ENCODE data around the gene SPPL3.
"Not testable (repeated sequence)": the region's sequence is repeated elsewhere in the genome, so short reads cannot be mapped to it uniquely, and the experiment has no call there.

The SPPL3 gene

GRCh38 chr12:120842595-120842994 is 61.6 kb downstream of the SPPL3 start:
- DNase-seq (ENCODE audit: low read depth), result no peak

DNA sequence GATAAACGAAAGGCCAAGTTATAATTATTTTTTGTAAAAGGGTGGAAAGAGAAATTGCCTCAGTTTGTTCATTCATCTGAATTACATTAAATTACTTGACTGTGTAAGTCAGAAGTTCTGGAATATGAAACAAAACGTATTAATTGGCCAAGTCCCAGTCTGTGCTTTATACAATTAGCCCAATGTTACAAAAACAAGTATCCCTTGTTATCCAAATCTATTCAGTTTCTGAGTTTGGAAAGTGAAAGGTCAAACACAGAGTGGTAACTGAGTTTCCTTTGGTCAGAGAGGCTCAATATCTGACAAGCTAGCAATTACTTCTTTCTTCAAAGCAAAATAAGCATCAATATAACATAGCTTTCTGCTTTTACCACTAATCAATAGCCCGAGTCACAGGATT is 62.6 kb downstream of the SPPL3 start:
- no peak for DNase-seq (ENCODE audit: low read depth)

- no peak for DNase-seq (ENCODE audit: low read depth)
Measured at GRCh38 chr12:120839503-120839902, 64.7 kb downstream of the SPPL3 start.

DNA sequence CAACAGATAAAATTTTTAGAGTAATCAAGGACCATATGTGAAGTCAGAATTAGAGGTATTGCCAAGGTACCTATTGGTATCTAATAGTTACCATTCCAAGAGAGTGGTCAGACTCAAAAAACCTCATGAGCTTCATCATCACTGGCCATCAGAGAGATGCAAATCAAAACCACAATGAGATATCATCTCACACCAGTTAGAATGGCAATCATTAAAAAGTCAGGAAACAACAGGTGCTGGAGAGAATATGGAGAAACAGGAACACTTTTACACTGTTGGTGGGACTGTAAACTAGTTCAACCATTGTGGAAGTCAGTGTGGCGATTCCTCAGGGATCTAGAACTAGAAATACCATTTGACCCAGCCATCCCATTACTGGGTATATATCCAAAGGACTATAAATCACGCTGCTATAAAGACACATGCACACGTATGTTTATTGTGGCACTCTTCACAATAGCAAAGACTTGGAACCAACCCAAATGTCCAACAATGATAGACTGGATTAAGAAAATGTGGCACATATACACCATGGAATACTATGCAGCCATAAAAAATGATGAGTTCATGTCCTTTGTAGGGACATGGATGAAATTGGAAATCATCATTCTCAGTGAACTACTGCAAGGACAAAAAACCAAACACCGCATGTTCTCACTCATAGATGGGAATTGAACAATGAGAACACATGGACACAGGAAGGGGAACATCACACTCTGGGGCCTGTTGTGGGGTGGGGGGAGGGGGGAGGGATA is 65.4 kb downstream of the SPPL3 start:
- not testable (repeated sequence) for DNase-seq (ENCODE audit: low read depth)

DNA sequence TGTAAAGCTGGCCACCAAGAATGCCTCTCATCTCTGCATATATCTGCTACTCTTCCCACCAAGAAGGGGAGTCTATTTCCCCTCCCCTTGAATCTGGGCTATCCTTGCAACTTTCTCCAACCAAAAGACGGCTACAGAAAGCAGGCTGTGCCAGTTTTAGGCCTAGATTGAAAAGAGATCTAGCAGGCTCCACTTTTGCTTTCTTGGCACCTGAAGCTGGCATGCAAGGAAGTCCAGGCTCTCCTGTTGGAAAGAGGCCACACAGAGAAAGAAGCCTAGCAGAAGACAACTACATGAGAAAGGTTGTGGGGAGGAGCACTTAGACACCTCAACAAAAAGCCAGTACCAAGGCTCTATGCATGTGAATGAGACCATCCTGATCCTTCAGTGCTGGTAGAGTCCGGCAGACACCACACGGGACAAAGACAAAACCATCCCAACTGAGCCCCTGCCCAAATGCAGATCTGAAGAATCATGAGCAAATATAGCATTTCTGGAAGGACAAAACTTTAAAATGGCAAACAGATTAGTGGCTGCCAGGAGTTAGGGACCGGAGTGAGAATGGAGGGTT is 68.0 kb downstream of the SPPL3 start:
- no peak for DNase-seq (ENCODE audit: low read depth)

GRCh38 chr12:120835657-120836056 is 68.5 kb downstream of the SPPL3 start:
- DNase-seq (ENCODE audit: low read depth), result no peak

DNA sequence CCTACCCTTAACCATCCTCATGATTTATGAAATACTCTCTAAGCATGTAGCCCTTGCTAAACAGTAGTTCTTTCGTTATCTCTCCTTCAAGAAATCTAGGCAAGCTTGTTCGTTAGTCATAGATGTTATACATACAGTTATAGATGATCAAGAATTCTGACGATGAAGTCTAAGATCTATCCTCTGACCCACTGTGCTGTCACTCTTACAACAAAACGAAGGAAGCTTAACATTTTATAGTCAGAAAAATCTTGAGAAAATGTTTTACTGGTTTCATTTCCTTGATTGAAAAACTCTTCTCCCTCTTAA is 68.9 kb downstream of the SPPL3 start:
- no peak for DNase-seq (ENCODE audit: low read depth)

DNA sequence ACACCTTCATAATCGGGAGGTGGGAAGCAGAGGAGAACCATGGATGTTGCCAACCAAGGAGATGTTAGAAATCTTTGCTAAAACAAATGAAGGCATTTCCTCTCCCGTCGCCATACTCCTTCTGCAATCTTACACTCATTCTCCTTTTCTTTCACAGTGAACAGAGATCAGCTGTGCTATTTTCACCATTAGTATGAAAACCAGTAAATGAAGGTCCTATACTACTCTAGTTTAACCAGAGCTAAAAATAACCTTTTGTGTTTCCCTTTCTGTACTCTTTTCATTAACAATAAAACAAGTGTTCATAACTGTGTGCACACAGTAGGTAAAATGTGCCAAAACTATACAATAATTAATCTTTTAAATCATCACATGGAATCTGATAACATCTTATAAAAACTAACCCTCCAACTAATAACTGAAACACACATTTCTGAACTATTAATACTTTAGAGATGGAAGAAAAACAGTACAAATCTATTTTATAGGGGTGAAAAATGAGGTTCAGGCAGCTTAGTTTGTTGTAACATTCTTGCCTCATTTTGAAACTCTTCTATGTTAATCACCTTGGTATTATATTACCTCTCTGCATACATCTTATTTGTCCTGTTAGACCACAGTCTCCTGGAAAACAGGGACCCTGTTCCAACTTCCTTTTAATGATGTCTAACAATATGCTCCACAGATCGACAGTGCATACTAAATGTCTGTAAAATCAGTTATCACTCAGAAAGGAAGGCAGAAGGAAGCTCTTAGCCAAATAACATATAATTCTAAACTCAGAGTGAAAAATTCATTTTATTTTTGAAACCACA is 69.5 kb downstream of the SPPL3 start:
- no peak for DNase-seq (ENCODE audit: low read depth)

DNA sequence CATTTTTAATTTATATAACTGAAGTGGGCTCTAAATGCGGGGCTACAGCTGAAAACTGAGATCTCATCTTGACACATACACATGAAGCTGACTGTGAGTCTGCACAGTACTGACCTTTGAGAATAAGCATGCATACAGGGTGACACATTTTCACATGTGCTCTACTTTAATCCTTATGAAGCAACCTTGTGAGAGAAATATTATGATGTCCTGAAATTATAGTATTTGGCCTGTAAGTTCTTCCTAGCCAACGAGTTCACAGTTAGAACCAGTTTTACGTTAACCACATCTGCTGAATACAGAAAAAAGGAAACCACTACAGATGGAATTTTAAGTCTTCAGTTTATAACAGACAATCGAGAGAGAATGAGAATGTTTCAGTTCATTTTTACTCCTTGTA is 70.3 kb downstream of the SPPL3 start:
- no peak for DNase-seq (ENCODE audit: low read depth)

DNA sequence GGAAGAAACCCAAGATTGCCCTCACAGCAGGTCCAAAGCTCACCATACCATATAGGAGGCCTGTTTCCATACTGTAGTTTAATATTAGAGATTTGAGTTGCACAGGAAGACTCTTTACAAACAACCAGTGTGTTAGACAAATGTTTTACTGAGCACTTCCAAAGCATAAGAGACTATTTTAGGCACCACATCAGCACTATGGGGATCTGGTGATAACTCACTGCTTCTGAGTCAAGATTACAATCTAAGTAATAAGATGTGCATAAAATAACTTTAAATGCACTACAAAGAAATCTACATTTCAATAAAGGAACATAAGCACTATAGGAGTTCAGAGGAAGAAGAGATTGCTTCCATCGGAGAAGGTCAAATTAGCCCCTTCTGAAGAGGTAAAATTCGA is 71.4 kb downstream of the SPPL3 start:
- no peak for DNase-seq (ENCODE audit: low read depth)

- no peak for DNase-seq (ENCODE audit: low read depth)
Measured at GRCh38 chr12:120831648-120832267, 72.4 kb downstream of the SPPL3 start.

GRCh38 chr12:120830966-120831365 is 73.2 kb downstream of the SPPL3 start:
- DNase-seq (ENCODE audit: low read depth), result no peak

GRCh38 chr12:120830052-120830940 is 73.9 kb downstream of the SPPL3 start:
- DNase-seq (ENCODE audit: low read depth), result no peak

- DNase-seq (ENCODE audit: low read depth), result no peak
Measured at GRCh38 chr12:120826335-120826734, 77.8 kb downstream of the SPPL3 start.

GRCh38 chr12:120825337-120825736 is 78.8 kb downstream of the SPPL3 start:
- no peak for DNase-seq (ENCODE audit: low read depth)

DNA sequence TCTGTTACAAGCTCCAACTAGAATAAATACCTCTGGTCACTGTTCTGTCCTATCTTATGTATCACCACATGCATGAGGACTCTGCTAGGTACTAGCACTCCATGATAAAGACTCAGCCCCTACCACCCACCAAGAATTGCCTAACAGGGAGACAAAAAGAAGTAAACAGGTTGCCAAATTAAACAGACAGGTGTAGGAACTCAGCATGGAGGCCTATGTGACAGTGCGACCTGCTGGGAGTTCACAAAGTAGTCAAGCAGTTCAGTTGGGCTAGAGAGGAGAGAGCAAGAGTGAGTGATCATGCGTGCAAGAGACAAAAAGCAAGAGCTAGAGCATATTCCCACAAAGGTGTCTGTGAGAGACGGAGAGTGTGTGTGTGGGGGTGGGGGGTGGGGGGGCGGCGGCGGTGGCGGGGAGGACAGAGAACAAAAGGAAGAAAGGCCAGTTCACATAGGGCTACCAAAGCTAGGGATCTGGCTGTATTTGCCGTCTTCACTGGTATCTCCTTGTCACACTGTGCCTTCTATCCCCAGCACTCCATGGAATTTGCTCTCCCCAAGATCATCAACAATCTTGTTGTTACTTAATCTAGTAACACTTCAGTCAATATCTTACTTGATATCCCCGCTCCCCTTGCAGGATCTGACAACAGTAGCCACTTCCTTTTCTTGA is 81.2 kb downstream of the SPPL3 start:
- DNase-seq (ENCODE audit: low read depth), result no peak

DNA sequence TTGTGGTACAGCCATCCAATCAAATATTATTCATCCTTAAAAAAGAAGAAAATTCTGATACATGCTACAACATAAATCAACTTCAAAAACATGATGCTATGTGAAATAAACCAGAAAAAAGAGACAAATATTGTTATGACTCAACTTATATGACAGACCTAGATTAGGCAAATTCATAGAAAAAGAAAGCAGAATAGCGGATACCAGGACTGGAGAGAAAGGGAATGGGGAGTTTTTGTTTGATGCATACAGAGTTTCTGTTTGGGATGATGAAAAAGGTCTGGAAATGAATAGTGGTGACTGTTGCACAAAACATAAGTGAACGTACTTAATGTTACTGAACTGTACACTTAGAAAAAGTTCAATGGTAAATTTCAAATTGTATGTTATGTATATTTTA is 82.3 kb downstream of the SPPL3 start:
- DNase-seq (ENCODE audit: low read depth), result no peak

DNA sequence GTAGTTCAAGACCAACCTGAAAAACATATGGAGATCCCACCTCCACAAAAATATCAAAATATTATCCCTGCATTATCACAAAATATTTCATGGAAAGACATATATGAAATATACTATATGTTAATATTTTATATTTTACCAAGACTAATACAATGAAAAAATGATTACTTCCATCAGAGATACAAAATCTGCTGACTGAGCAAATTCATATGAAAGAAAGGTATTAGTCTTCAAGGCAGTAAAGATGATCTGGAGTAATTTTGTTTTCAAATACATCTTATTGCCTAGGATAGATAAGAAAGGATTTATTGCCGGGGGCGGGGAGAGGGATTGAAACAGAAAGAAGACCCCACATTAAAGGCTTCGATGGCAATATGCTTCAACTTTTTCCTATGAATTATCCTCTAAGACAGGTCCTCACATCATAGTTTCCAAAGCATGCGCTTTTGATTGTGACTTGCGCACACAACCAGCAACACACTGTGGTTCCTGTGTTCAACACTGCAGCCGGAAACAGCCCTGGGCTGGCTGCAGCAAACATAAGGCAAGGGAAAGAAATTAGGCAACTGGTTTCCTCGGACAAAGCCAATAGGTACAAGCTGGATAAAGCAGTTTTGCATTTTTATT is 83.2 kb downstream of the SPPL3 start:
- no peak for DNase-seq (ENCODE audit: low read depth)

DNA sequence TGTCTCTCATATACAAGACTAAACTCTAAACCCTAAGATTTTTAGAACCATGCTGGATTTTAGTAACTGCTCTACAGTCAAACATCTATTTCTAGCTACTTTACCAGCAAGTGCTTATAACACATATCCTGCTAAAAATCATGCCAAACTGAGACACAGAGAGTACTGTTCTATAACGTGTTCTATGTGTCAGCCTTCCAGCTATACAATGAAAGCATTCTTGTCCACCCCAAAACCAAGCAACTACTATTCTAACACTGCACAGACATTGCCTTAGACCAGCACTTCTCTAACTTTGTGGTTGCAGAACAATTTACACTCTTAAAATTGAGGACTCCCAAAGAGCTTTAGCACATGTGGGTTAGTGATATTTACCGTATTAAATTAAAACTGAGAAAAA is 85.7 kb downstream of the SPPL3 start:
- DNase-seq (ENCODE audit: low read depth), result no peak

- no peak for DNase-seq (ENCODE audit: low read depth)
Measured at GRCh38 chr12:120817559-120818330, 86.4 kb downstream of the SPPL3 start.

All from T-helper 22 cell (primary cell).